Muscle layer of colon (tissue), 2 donors: ENCODE results near the gene PRPF31.

Experiments
- H3K27ac ChIP-seq: one replicate; pipeline ENCODE4 v1.7.0; 2013; ENCODE audit warnings: low read depth, mild to moderate bottlenecking, low read length, moderate library complexity
- H3K27me3 ChIP-seq, 2 donors: one replicate each; pipeline ENCODE4 v1.7.0; 2013; ENCODE audit warnings: low read length in 2 of 2, mild to moderate bottlenecking in 2 of 2; ENCODE audit not compliant: insufficient read depth in 2 of 2, control insufficient read depth in 1 of 2
- H3K36me3 ChIP-seq: one replicate; pipeline ENCODE4 v1.7.0; 2013; ENCODE audit warnings: mild to moderate bottlenecking, low read length; ENCODE audit not compliant: insufficient read depth
- H3K4me1 ChIP-seq: one replicate; pipeline ENCODE4 v1.7.0; 2013; ENCODE audit warnings: mild to moderate bottlenecking, low read length; ENCODE audit not compliant: insufficient read depth
- H3K4me3 ChIP-seq, 2 donors: one replicate each; pipeline ENCODE4 v1.7.0; 2013; ENCODE audit warnings: low read length in 2 of 2, low read depth in 1 of 2, mild to moderate bottlenecking in 1 of 2, moderate library complexity in 1 of 2
- H3K9ac ChIP-seq: one replicate; pipeline ENCODE4 v1.7.0; 2013; ENCODE audit warnings: low read length
- H3K9me3 ChIP-seq: one replicate; pipeline ENCODE4 v1.7.0; 2013; ENCODE audit warnings: mild to moderate bottlenecking, low read length
- donor health status: abdominal sarcoma.
- donor health status: Adenocarcinoma of cecum.

The PRPF31 gene

GRCh38 chr19:54172471-54173358 is 57.2 kb downstream of the PRPF31 start, which contains the start of gene TMC4:
Gene TMC4 (minus strand): TSS chr19:54173160. CDS start chr19:54173117, 43 bp downstream.
- Histone ChIP-seq H3K9me3 (no peaks in the 10 kb centered on the region), H3K27me3 (peaks cover 0 to 30% of the 10 kb centered on the region in 2 donors), H3K4me3 (no peak within 1 kb of the TSS), H3K36me3 (no peaks in the 10 kb centered on the region), H3K27ac (no peak within 1 kb of the TSS), H3K4me1 (peaks cover 4% of the 10 kb centered on the region), H3K9ac (no peak within 1 kb of the TSS)

GRCh38 chr19:54173359-54173699 is 57.8 kb downstream of the PRPF31 start:
- Histone ChIP-seq H3K36me3 (peaks cover 5% of the 10 kb centered on the region), H3K9ac (no peak overlapping the region), H3K27ac (no peak overlapping the region), H3K27me3 (peaks cover 0 to 25% of the 10 kb centered on the region in 2 donors), H3K4me3 (no peak overlapping the region), H3K4me1 (peaks cover 1% of the 10 kb centered on the region), H3K9me3 (no peaks in the 10 kb centered on the region)

- Histone ChIP-seq H3K27me3 (peaks cover 0 to 24% of the 10 kb centered on the region in 2 donors), H3K9ac (no peak overlapping the region), H3K36me3 (peaks cover 5% of the 10 kb centered on the region), H3K4me3 (no peak overlapping the region), H3K4me1 (no peaks in the 10 kb centered on the region), H3K9me3 (no peaks in the 10 kb centered on the region), H3K27ac (no peak overlapping the region)
Observed at GRCh38 chr19:54173951-54174834, 58.6 kb downstream of the PRPF31 start.

- Histone ChIP-seq H3K36me3 (peaks cover 11% of the 10 kb centered on the region), H3K9ac (no peak overlapping the region), H3K27ac (no peak overlapping the region), H3K4me3 (no peak overlapping the region), H3K27me3 (peaks cover 0 to 9% of the 10 kb centered on the region in 2 donors), H3K4me1 (no peaks in the 10 kb centered on the region), H3K9me3 (no peaks in the 10 kb centered on the region)
Observed at GRCh38 chr19:54178581-54179261, 63.2 kb downstream of the PRPF31 start.

- Histone ChIP-seq H3K9me3 (no peaks in the 10 kb centered on the region), H3K27me3 (peaks cover 0 to 3% of the 10 kb centered on the region in 2 donors), H3K4me1 (no peaks in the 10 kb centered on the region), H3K4me3 (no peak overlapping the region), H3K9ac (no peak overlapping the region), H3K36me3 (peaks cover 11% of the 10 kb centered on the region), H3K27ac (no peak overlapping the region)
Observed at GRCh38 chr19:54179262-54179852, 63.8 kb downstream of the PRPF31 start.

DNA sequence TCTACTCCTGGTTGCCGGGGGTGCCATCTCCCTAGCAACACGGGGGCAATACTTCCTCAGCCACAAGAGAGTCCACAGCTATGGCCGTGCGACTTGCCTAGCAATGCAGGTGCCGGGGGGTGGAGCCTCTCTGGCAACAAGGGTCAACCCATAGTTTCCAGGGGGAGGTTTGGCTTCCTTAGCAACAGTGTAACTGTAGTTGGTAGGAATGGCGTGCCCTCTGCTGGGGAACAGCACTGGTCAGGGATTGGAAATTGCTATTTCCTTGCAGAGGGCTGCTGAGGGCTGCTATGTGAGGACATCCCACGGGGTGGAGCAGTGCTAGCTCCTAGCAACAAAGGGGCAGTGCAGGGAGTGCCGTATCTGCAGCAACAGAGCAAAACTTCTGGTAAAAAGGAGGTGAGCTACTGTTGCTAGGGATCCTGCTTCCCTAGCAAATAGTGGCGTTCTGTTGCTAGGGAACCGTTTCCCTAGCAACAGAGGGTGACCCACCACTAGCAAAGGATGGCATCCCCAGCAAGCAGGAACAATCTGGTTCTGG is 64.4 kb downstream of the PRPF31 start:
- Histone ChIP-seq H3K9ac (no peak overlapping the region), H3K27ac (no peak overlapping the region), H3K36me3 (peaks cover 11% of the 10 kb centered on the region), H3K4me3 (no peak overlapping the region), H3K4me1 (no peaks in the 10 kb centered on the region), H3K9me3 (no peaks in the 10 kb centered on the region), H3K27me3 (no peaks in the 10 kb centered on the region)

- Histone ChIP-seq H3K36me3 (peaks cover 11% of the 10 kb centered on the region), H3K27ac (no peak overlapping the region)
Observed at GRCh38 chr19:54180691-54181091, 65.1 kb downstream of the PRPF31 start.

More at GRCh38 chr19:54180691-54181091, 65.1 kb downstream of the PRPF31 start:
- Histone ChIP-seq H3K9ac (no peak overlapping the region), H3K4me3 (no peak overlapping the region), H3K27me3 (no peaks in the 10 kb centered on the region), H3K9me3 (no peaks in the 10 kb centered on the region), H3K4me1 (no peaks in the 10 kb centered on the region)
